ENCODE results near the gene NTRK3. TPM values are rescaled to one million over a fixed set of nuclear protein-coding genes. Genes with fewer than 3 reads are reported as not detected.

Gene NTRK3
- total RNA-seq, 1 experiment from 2014 or later: not detected

DNA sequence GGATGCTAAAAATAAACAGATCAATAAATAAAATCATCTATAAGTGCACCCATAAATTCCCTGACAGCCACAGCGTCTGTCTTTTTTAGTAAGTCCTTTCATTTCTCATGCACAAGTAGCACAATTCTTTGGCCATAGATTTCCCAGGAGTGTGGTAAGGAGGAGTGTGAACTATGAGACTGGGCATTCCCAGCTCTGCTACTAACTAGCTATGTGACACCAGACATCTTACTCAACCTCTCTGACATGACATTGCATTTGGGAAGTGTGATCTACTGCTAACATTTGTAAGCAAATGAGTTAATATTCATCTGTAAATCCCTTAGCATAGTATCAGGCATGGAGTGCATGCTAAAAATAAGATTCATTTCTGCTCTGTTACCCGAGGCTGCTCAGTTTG, 301.7 kb downstream of the NTRK3 start:
- ChIA-PET CTCF (no interaction called here), POLR2A (no interaction called here)
- H3K9me3 Mint-ChIP-seq (ENCODE audit: unreplicated experiment): no peaks in the 10 kb centered on the region
- DNase-seq: no peak
- no TSS peak for BruUV-seq (replicated peaks)
- H3K4me3 ChIP-seq (ENCODE audit: low read depth, low read length): no peak overlapping the region
- no peaks in the 10 kb centered on the region for H3K4me1 Mint-ChIP-seq (ENCODE audit: low read depth, unreplicated experiment)
- H3K36me3 ChIP-seq (ENCODE audit: control insufficient read depth, insufficient read depth, low read length): no peaks in the 10 kb centered on the region
- H3K27ac Mint-ChIP-seq (ENCODE audit: unreplicated experiment): no peak overlapping the region
- no peaks in the 10 kb centered on the region for H3K27me3 ChIP-seq (replicated peaks; ENCODE audit: control insufficient read depth, insufficient read depth, low read length)
- no peaks in the 10 kb centered on the region for H3K9me3 ChIP-seq
- no peaks in the 10 kb centered on the region for H3K4me1 ChIP-seq
- peaks cover 42% of the 10 kb centered on the region for H3K27me3 Mint-ChIP-seq (ENCODE audit: insufficient read depth, unreplicated experiment)
- H3K4me3 Mint-ChIP-seq (ENCODE audit: unreplicated experiment): no peak overlapping the region
- intact Hi-C loops (cut with micrococcal nuclease; ENCODE audit: unreplicated experiment): no loop called here
- TF ChIP-seq, protein P1, sequence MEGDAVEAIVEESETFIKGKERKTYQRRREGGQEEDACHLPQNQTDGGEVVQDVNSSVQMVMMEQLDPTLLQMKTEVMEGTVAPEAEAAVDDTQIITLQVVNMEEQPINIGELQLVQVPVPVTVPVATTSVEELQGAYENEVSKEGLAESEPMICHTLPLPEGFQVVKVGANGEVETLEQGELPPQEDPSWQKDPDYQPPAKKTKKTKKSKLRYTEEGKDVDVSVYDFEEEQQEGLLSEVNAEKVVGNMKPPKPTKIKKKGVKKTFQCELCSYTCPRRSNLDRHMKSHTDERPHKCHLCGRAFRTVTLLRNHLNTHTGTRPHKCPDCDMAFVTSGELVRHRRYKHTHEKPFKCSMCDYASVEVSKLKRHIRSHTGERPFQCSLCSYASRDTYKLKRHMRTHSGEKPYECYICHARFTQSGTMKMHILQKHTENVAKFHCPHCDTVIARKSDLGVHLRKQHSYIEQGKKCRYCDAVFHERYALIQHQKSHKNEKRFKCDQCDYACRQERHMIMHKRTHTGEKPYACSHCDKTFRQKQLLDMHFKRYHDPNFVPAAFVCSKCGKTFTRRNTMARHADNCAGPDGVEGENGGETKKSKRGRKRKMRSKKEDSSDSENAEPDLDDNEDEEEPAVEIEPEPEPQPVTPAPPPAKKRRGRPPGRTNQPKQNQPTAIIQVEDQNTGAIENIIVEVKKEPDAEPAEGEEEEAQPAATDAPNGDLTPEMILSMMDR (IDR thresholded peaks at IDR 0.05; ENCODE audit: insufficient read depth in 1 of 2, low read depth in 1 of 2, low read length in 1 of 2, severe bottlenecking in 1 of 2, unreplicated experiment in 1 of 2): no peak
- no peaks in the 10 kb centered on the region for H3K36me3 Mint-ChIP-seq (ENCODE audit: insufficient read depth, unreplicated experiment)

DNA sequence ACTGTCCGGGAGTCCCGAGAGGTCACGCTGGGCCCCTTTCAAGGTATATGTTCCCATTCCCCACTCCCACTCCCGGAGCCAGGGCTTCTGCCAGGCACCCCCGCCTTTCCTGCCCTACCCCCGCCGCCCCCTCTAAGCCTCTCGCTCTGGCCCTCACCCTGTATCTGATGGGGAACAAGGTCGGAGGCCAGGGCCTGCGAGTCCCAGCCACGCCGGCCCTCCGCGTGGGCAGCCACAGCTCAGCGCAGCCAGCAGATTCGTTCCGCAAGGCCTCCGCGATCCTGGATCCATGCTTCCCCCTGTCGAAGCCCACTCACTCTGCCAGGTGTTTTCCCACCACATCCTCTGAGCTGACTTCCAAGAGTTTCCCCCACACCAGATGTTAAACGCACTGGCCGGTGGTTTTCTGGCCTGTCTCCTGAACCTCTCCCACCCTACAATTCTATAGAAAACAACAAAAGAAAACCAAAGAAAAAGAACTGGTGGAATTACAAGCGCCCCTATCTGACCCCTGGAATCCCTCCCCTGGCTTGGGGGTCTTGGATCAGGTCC, 303.7 kb downstream of the NTRK3 start:
- Histone ChIP-seq H3K4me3 (ENCODE audit: low read depth, low read length) (no peak overlapping the region), H3K4me1 (no peaks in the 10 kb centered on the region), H3K9me3 (no peaks in the 10 kb centered on the region), H3K36me3 (ENCODE audit: control insufficient read depth, insufficient read depth, low read length) (no peaks in the 10 kb centered on the region), H3K27me3 (replicated peaks; ENCODE audit: control insufficient read depth, insufficient read depth, low read length) (no peaks in the 10 kb centered on the region)
- BruUV-seq (replicated peaks): no TSS peak
- DNase-seq: no peak
- Mint-ChIP-seq H3K27me3 (ENCODE audit: insufficient read depth, unreplicated experiment) (peaks cover 31% of the 10 kb centered on the region), H3K4me3 (ENCODE audit: unreplicated experiment) (no peak overlapping the region), H3K4me1 (ENCODE audit: low read depth, unreplicated experiment) (no peaks in the 10 kb centered on the region), H3K9me3 (ENCODE audit: unreplicated experiment) (no peaks in the 10 kb centered on the region), H3K36me3 (ENCODE audit: insufficient read depth, unreplicated experiment) (no peaks in the 10 kb centered on the region), H3K27ac (ENCODE audit: unreplicated experiment) (no peak overlapping the region)
- TF ChIP-seq, protein P1 (IDR thresholded peaks at IDR 0.05; ENCODE audit: insufficient read depth in 1 of 2, low read depth in 1 of 2, low read length in 1 of 2, severe bottlenecking in 1 of 2, unreplicated experiment in 1 of 2): no peak
- ChIA-PET CTCF (no interaction called here), POLR2A (no interaction called here)
- intact Hi-C loops (cut with micrococcal nuclease; ENCODE audit: unreplicated experiment): no loop called here

DNA sequence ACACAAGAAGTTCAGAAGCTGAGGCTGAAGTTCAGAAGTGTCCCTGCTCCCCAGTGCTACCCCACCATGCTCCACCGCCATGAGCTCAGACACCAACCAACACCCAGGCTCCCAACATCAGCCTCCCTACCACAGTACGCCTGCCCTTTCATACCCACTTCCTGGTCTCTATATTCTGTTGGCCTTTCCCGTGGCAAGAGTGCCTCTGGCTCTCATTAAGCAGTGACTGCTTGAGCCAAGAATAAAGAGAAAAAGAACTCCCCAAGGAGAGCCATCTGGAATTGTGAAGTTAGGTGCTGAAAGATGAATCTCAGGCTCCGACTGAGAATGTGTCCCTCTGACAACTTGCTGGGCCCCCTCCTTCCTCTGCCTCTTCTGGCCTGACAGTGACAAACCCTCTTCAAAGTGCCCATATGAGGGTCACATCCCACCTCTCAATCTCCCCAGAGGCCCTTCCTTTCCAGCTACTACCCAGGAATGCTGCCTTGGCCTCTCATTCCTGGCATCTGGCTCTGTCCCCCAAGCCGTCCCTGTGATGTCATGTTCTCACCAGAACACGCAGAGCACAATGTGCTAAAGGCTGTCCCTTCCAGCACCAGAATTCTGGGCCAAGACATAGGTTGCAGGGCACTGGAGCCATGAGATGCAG, 306.8 kb downstream of the NTRK3 start:
- no peaks in the 10 kb centered on the region for H3K4me1 Mint-ChIP-seq (ENCODE audit: low read depth, unreplicated experiment)

More for the DNA sequence above, 306.8 kb downstream of the NTRK3 start:
- Histone ChIP-seq H3K9me3 (no peaks in the 10 kb centered on the region), H3K27me3 (replicated peaks; ENCODE audit: control insufficient read depth, insufficient read depth, low read length) (no peaks in the 10 kb centered on the region; the same call in 1 of the 2 replicates), H3K4me3 (ENCODE audit: low read depth, low read length) (no peak overlapping the region), H3K4me1 (no peaks in the 10 kb centered on the region), H3K36me3 (ENCODE audit: control insufficient read depth, insufficient read depth, low read length) (no peaks in the 10 kb centered on the region)
- H3K27me3 Mint-ChIP-seq (ENCODE audit: insufficient read depth, unreplicated experiment): peaks cover 33% of the 10 kb centered on the region
- ChIA-PET CTCF (no interaction called here), POLR2A (no interaction called here)
- no peak overlapping the region for H3K27ac Mint-ChIP-seq (ENCODE audit: unreplicated experiment)
- no peaks in the 10 kb centered on the region for H3K9me3 Mint-ChIP-seq (ENCODE audit: unreplicated experiment)
- no peaks in the 10 kb centered on the region for H3K36me3 Mint-ChIP-seq (ENCODE audit: insufficient read depth, unreplicated experiment)
- no peak for DNase-seq
- no peak overlapping the region for H3K4me3 Mint-ChIP-seq (ENCODE audit: unreplicated experiment)
- intact Hi-C loops (cut with micrococcal nuclease; ENCODE audit: unreplicated experiment): no loop called here
- TF ChIP-seq, protein P1 (IDR thresholded peaks at IDR 0.05; ENCODE audit: insufficient read depth in 1 of 2, low read depth in 1 of 2, low read length in 1 of 2, severe bottlenecking in 1 of 2, unreplicated experiment in 1 of 2): no peak
- BruUV-seq (replicated peaks): no TSS peak

Data from Caco-2 (cell line).